Smooth muscle cell (in vitro differentiated cells): ENCODE measurements around the gene HACE1. TPM values are rescaled to one million over a fixed set of nuclear protein-coding genes. Genes with fewer than 3 reads are reported as not detected.
"Not testable (repeated sequence)": the region's sequence is repeated elsewhere in the genome, so short reads cannot be mapped to it uniquely, and the experiment has no call there.

Experiments
- DNase-seq: peaks from one replicate; lab custom pipeline; 2025; ENCODE audit not compliant: unreplicated experiment; lab: John Stamatoyannopoulos, UW
- H2AFZ ChIP-seq: fragments of 200-600 bp; sonication (generic); 2 replicates; pipeline ENCODE4 v1.6.0; 2016; ENCODE audit warnings: antibody characterized with exemption, low read depth, mild to moderate bottlenecking
- H3F3A ChIP-seq: fragments of 200-600 bp; sonication (generic); 2 replicates; pipeline ENCODE4 v1.6.0; 2017; ENCODE audit warnings: antibody characterized with exemption, low read depth
- H3K27ac ChIP-seq: fragments of 200-600 bp; sonication (generic); 2 replicates; pipeline ENCODE4 v1.5.1; 2016; ENCODE audit warnings: low read depth, mild to moderate bottlenecking
- H3K27me3 ChIP-seq: fragments of 200-600 bp; sonication (generic); 2 replicates; pipeline ENCODE4 v1.6.1; 2016; ENCODE audit warnings: low read depth, mild to moderate bottlenecking
- H3K36me3 ChIP-seq: fragments of 200-600 bp; sonication (generic); 2 replicates; pipeline ENCODE4 v1.5.1; 2016; ENCODE audit warnings: low read depth
- H3K4me1 ChIP-seq: fragments of 200-600 bp; sonication (generic); 2 replicates; pipeline ENCODE4 v1.5.1; 2016; ENCODE audit warnings: low read depth
- H3K4me2 ChIP-seq: fragments of 200-600 bp; sonication (generic); 2 replicates; pipeline ENCODE4 v1.6.0; 2016; ENCODE audit warnings: mild to moderate bottlenecking
- H3K4me3 ChIP-seq: fragments of 200-600 bp; sonication (generic); 2 replicates; pipeline ENCODE4 v1.5.1; 2016; ENCODE audit warnings: mild to moderate bottlenecking
- H3K79me2 ChIP-seq: fragments of 200-600 bp; sonication (generic); 2 replicates; pipeline ENCODE4 v1.6.0; 2016; ENCODE audit warnings: low read depth, mild to moderate bottlenecking
- H3K9ac ChIP-seq: fragments of 200-600 bp; sonication (generic); 2 replicates; pipeline ENCODE4 v1.6.0; 2016; ENCODE audit warnings: low read depth
- H3K9me3 ChIP-seq: fragments of 200-600 bp; sonication (generic); replicated peaks from 2 replicates; pipeline ENCODE4 v1.5.1; 2016; ENCODE audit warnings: low read depth
- H4K20me1 ChIP-seq: fragments of 200-600 bp; sonication (generic); 2 replicates; pipeline ENCODE4 v1.6.0; 2016; ENCODE audit warnings: low read depth
- CTCF ChIP-seq: fragments of 200-600 bp; sonication (generic); IDR thresholded peaks from 2 replicates; pipeline ENCODE4 v1.5.1; 2017; ENCODE audit warnings: borderline replicate concordance, mild to moderate bottlenecking, antibody characterized with exemption; ENCODE audit not compliant: insufficient read depth, poor library complexity, severe bottlenecking
- WGBS: methylation state at CpG from one replicate; pipeline ENCODE4 v1.1.7; 2016; ENCODE audit warnings: low lambda C conversion rate; 5-methylcytosine and 5-hydroxymethylcytosine counted together
- polyA plus RNA-seq: library from polyadenylated mRNA; unstranded; fragments of >200 nt; fragmentation: Nextera tagmentation; extraction: Ambion mirVana; gene quantifications from 2 replicates; pipeline ENCODE4 v1.2.1, GENCODE V29; 2016
- total RNA-seq: library from RNA; depleted of rRNA; stranded (reverse); fragments of >200 nt; gene quantifications from 2 replicates; pipeline ENCODE4 v1.2.3, GENCODE V29; 2014

The HACE1 gene
- total and polyA plus RNA-seq, 2 experiments from 2014 or later: 7.1 to 21.7 TPM

GRCh38 chr6:104860221-104860620 lies 502 bp upstream of the HACE1 start:
- TF ChIP-seq CTCF: no peak
- Histone ChIP-seq H2AFZ (peak overlapping the region; percentile 95), H3K4me3 (peak overlapping the region; percentile 90), H3K27me3 (no peaks in the 10 kb centered on the region), H3K4me1 (no peaks in the 10 kb centered on the region), H4K20me1 (peaks cover 14% of the 10 kb centered on the region), H3F3A (peaks cover 3% of the 10 kb centered on the region), H3K4me2 (peak overlapping the region; percentile 93), H3K36me3 (no peaks in the 10 kb centered on the region), H3K27ac (no peak overlapping the region), H3K79me2 (peaks cover 27% of the 10 kb centered on the region), H3K9me3 (no peaks in the 10 kb centered on the region), H3K9ac (no peak overlapping the region)
- DNase-seq: no peak
- WGBS: 89% methylated on average over 2 of the region's 2 CpGs

- DNase-seq: no peak
- H3K27ac ChIP-seq: no peak overlapping the region
- H3F3A ChIP-seq: peaks cover 3% of the 10 kb centered on the region
- WGBS: 11% methylated on average over 3 of the region's 3 CpGs
- H3K4me2 ChIP-seq: peak overlapping the region; percentile 93
- no peaks in the 10 kb centered on the region for H3K9me3 ChIP-seq
- H4K20me1 ChIP-seq: peaks cover 26% of the 10 kb centered on the region
- no peak for TF ChIP-seq CTCF
- H3K36me3 ChIP-seq: no peaks in the 10 kb centered on the region
- peak overlapping the region; percentile 90 for H3K4me3 ChIP-seq
- no peaks in the 10 kb centered on the region for H3K27me3 ChIP-seq
- peaks cover 42% of the 10 kb centered on the region for H3K79me2 ChIP-seq
- H2AFZ ChIP-seq: peak overlapping the region; percentile 95
- peak overlapping the region; percentile 63 for H3K9ac ChIP-seq
- no peaks in the 10 kb centered on the region for H3K4me1 ChIP-seq
Observed at GRCh38 chr6:104858642-104859041, 1.1 kb downstream of the HACE1 start.

- peak overlapping the region; percentile 40 for H3K4me2 ChIP-seq
- peaks cover 36% of the 10 kb centered on the region for H4K20me1 ChIP-seq
- no peaks in the 10 kb centered on the region for H3K36me3 ChIP-seq
- peaks cover 57% of the 10 kb centered on the region for H3K79me2 ChIP-seq
- WGBS: 5% methylated on average over 2 of the region's 2 CpGs
- H3K9ac ChIP-seq: no peak overlapping the region
- no peak for TF ChIP-seq CTCF
- H2AFZ ChIP-seq: no peak overlapping the region
- H3K27me3 ChIP-seq: no peaks in the 10 kb centered on the region
- H3K27ac ChIP-seq: peak overlapping the region; percentile 60
- no peaks in the 10 kb centered on the region for H3K9me3 ChIP-seq
- no peak for DNase-seq
- no peak overlapping the region for H3K4me3 ChIP-seq
- peaks cover 3% of the 10 kb centered on the region for H3F3A ChIP-seq
- H3K4me1 ChIP-seq: peaks cover 11% of the 10 kb centered on the region
Observed at GRCh38 chr6:104855507-104855906, 4.2 kb downstream of the HACE1 start.

- H3K4me1 ChIP-seq, H3K4me2 ChIP-seq, H3K4me3 ChIP-seq, H3K9ac ChIP-seq, DNase-seq, H3K36me3 ChIP-seq, H3K79me2 ChIP-seq, H2AFZ ChIP-seq, H3K27ac ChIP-seq, H3F3A ChIP-seq, H3K9me3 ChIP-seq, H4K20me1 ChIP-seq, H3K27me3 ChIP-seq: not testable (repeated sequence)
- 94% methylated on average over 8 of the region's 8 CpGs for WGBS
Observed at GRCh38 chr6:104847721-104848120, 12.0 kb downstream of the HACE1 start.
